ENCODE results near the gene ATP2B3. TPM values are rescaled to one million over a fixed set of nuclear protein-coding genes. Genes with fewer than 3 reads are reported as not detected.

The ATP2B3 gene
- total and polyA plus RNA-seq, 2 donors (not counting 3 experiments of a cell fraction or from before 2014, with no cell fraction given): 0.01 to 0.07 TPM

GRCh38 chrX:153549807-153550206, 32.4 kb downstream of the ATP2B3 start:
- intact Hi-C loops (cut with micrococcal nuclease): no loop called here

More at GRCh38 chrX:153549807-153550206, 32.4 kb downstream of the ATP2B3 start:
- no peak overlapping the region for H3K4me3 ChIP-seq (replicated peaks in 1 of 3; ENCODE audit: insufficient read depth in 1 of 3, low read depth in 1 of 3, low read length in 3 of 3)
- no peaks in the 10 kb centered on the region for H3K27me3 ChIP-seq (ENCODE audit: control insufficient read depth in 2 of 2, insufficient read depth in 2 of 2, low read length in 2 of 2)
- H3K27ac ChIP-seq (ENCODE audit: insufficient read depth, low read depth, low read length): no peak overlapping the region
- no peak overlapping the region for H2AFZ ChIP-seq (ENCODE audit: low read depth, low read length)
- ChIA-PET CTCF (interaction anchor here (2.3 to 9.1 kb wide), 2 partner anchors 10 to 118 kb away, joined by 5 to 89 read pairs; no protein-coding TSS in a partner anchor), POLR2A (interaction anchor here (0.7 kb wide), 1 partner anchor 49 kb away, joined by 3 read pairs; the partner anchor contains the start of gene CCNQ)
- TF ChIP-seq POLR2AphosphoS5 (IDR thresholded peaks at IDR 0.05; ENCODE audit: insufficient read depth, low read depth, low read length) (no peak), JUN (IDR thresholded peaks at IDR 0.05; ENCODE audit: borderline replicate concordance, insufficient read depth, insufficient read length, low read depth) (no peak), POLR2A (IDR thresholded peaks at IDR 0.05; ENCODE audit: low read depth, low read length) (no peak), FOS (IDR thresholded peaks at IDR 0.05; ENCODE audit: borderline replicate concordance, insufficient read depth, low read length) (no peak), EZH2 (IDR thresholded peaks at IDR 0.05; ENCODE audit: borderline replicate concordance, low read depth, low read length, severe bottlenecking) (no peak), GATA2 (IDR thresholded peaks at IDR 0.05; ENCODE audit: insufficient read depth, insufficient read length, low read depth, low read length) (no peak), MYC (IDR thresholded peaks at IDR 0.05; ENCODE audit: low read depth, low read length) (no peak)
- TF ChIP-seq, protein P1, sequence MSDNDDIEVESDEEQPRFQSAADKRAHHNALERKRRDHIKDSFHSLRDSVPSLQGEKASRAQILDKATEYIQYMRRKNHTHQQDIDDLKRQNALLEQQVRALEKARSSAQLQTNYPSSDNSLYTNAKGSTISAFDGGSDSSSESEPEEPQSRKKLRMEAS (IDR thresholded peaks at IDR 0.05; ENCODE audit: insufficient read depth, insufficient read length): no peak
- TF ChIP-seq, protein P2, sequence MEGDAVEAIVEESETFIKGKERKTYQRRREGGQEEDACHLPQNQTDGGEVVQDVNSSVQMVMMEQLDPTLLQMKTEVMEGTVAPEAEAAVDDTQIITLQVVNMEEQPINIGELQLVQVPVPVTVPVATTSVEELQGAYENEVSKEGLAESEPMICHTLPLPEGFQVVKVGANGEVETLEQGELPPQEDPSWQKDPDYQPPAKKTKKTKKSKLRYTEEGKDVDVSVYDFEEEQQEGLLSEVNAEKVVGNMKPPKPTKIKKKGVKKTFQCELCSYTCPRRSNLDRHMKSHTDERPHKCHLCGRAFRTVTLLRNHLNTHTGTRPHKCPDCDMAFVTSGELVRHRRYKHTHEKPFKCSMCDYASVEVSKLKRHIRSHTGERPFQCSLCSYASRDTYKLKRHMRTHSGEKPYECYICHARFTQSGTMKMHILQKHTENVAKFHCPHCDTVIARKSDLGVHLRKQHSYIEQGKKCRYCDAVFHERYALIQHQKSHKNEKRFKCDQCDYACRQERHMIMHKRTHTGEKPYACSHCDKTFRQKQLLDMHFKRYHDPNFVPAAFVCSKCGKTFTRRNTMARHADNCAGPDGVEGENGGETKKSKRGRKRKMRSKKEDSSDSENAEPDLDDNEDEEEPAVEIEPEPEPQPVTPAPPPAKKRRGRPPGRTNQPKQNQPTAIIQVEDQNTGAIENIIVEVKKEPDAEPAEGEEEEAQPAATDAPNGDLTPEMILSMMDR (IDR thresholded peaks at IDR 0.05; ENCODE audit: extremely low read depth in 1 of 2, insufficient read depth in 1 of 2, low read depth in 1 of 2, low read length in 2 of 2): no peak
- H4K20me1 ChIP-seq (replicated peaks; ENCODE audit: control insufficient read depth, extremely low read depth, insufficient read depth, low read length): no peaks in the 10 kb centered on the region
- BruUV-seq (replicated peaks): no TSS peak
- H3K9me1 ChIP-seq (replicated peaks; ENCODE audit: control insufficient read depth, extremely low read depth, insufficient read depth, low read length): no peaks in the 10 kb centered on the region
- no peaks in the 10 kb centered on the region for H3K36me3 ChIP-seq (ENCODE audit: control insufficient read depth in 2 of 2, extremely low read depth in 1 of 2, insufficient read depth in 2 of 2, low read length in 2 of 2)
- H3K9me3 ChIP-seq (replicated peaks; ENCODE audit: control insufficient read depth, insufficient read depth, low read length): no peaks in the 10 kb centered on the region
- no peak for FAIRE-seq
- DNase-seq (ENCODE audit: low read depth, low spot score): no peak
- no peak overlapping the region for H3K4me2 ChIP-seq (ENCODE audit: insufficient read depth, low read length)
- dilution Hi-C loops (cut with MboI; ENCODE audit: extremely low pct_ligation_motif_present, low sequenced_read_pairs): no loop called here
- H3K9ac ChIP-seq (replicated peaks; ENCODE audit: extremely low read depth, insufficient read depth, low read length): no peak overlapping the region
- no peaks in the 10 kb centered on the region for H3K79me2 ChIP-seq (ENCODE audit: control insufficient read depth, insufficient read depth, low read length)
- no peaks in the 10 kb centered on the region for H3K4me1 ChIP-seq (ENCODE audit: control insufficient read depth, extremely low read depth, insufficient read depth, low read length)
